Mesothelial cell of epicardium (in vitro differentiated cells): ENCODE data around the gene PRDM16. TPM values are rescaled to one million over a fixed set of nuclear protein-coding genes. Genes with fewer than 3 reads are reported as not detected.

Experiments
- DNase-seq, 2 experiments: peaks; one replicate each; pipeline ENCODE4 v3.0.0; 2021; ENCODE audit warnings: low spot score in 2 of 2; ENCODE audit not compliant: unreplicated experiment in 2 of 2
- H3K27ac Mint-ChIP-seq: 2 replicates; pipeline ENCODE4 v1.8.0; 2021; ENCODE audit warnings: mixed read lengths
- H3K27me3 Mint-ChIP-seq: 2 replicates; pipeline ENCODE4 v1.8.0; 2021; ENCODE audit warnings: low read depth, mixed read lengths
- H3K36me3 Mint-ChIP-seq: 2 replicates; pipeline ENCODE4 v1.8.0; 2021; ENCODE audit warnings: mixed read lengths
- H3K4me1 Mint-ChIP-seq: 2 replicates; pipeline ENCODE4 v1.8.0; 2021; ENCODE audit warnings: mixed read lengths
- H3K4me3 Mint-ChIP-seq: 2 replicates; pipeline ENCODE4 v1.8.0; 2021; ENCODE audit warnings: mild to moderate bottlenecking, moderate library complexity, mixed read lengths
- H3K9me3 Mint-ChIP-seq: 2 replicates; pipeline ENCODE4 v1.8.0; 2021; ENCODE audit warnings: mixed read lengths
- CTCF ChIP-seq: fragments of 200-600 bp; sonication (generic); IDR thresholded peaks from one replicate; pipeline ENCODE4 v1.5.0; 2021; ENCODE audit warnings: antibody characterized with exemption; ENCODE audit not compliant: unreplicated experiment
- total RNA-seq: library from RNA; stranded (reverse); gene quantifications from 3 replicates; pipeline ENCODE4 v1.2.1, GENCODE V29; 2021

PRDM16 gene
- total RNA-seq, 1 donor from 2014 or later: 1.4 TPM

GRCh38 chr1:3241236-3241550 lies 172.2 kb downstream of the PRDM16 start:
- no peaks in the 10 kb centered on the region for H3K9me3 Mint-ChIP-seq
- H3K36me3 Mint-ChIP-seq: no peaks in the 10 kb centered on the region
- H3K4me1 Mint-ChIP-seq: no peaks in the 10 kb centered on the region
- H3K27me3 Mint-ChIP-seq: peaks cover 43% of the 10 kb centered on the region
- TF ChIP-seq CTCF: no peak
- no peak for DNase-seq
- H3K27ac Mint-ChIP-seq: no peak overlapping the region
- H3K4me3 Mint-ChIP-seq: no peak overlapping the region

- Mint-ChIP-seq H3K27me3 (peaks cover 45% of the 10 kb centered on the region), H3K4me1 (no peaks in the 10 kb centered on the region), H3K27ac (no peak overlapping the region), H3K4me3 (no peak overlapping the region), H3K9me3 (no peaks in the 10 kb centered on the region), H3K36me3 (no peaks in the 10 kb centered on the region)
- TF ChIP-seq CTCF: no peak
- no peak for DNase-seq
These were observed 172.8 kb downstream of the PRDM16 start for GRCh38 chr1:3241673-3242407.

DNA sequence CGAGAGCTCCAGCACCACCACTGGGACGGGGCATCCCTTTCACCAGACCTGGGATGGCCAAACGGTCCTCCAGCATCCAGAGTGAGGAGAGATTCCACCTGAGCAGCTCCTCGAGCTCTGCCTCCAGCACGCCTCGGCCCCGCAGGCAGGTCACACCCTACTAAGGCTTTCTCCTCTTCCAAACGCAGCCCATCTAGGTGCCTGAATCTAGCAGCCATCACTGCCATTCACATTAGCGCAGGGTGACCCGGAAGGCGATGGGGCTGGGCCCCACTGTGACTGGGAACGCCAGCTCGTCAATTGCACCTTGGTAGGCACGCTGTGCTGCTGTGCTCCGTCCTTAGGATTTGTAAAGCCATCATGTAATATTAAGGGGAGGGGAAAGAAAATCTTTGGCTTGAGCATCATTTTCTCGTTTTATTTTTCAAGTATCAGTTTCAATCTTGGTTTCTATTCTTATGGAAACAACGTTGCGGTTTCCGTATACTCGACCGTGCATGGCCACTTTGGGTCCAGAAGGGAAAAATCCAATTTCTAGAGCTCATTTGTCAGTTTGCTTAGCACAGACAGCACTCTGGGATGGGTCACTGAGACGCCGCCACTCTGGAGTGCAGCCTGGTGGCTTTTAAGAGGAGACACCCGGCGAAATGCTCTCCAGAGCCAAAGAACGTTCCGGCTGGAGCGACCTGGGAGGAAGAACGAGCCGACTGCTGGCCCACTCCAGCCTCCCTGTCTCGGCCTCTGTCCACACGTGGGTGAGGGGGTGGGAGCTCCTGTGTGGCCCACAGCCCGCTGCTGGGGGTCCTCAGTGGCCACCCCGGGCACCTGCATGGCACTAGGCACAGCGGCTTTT lies 173.6 kb downstream of the PRDM16 start:
- Mint-ChIP-seq H3K27ac (no peak overlapping the region), H3K4me1 (peaks cover 3% of the 10 kb centered on the region), H3K27me3 (peaks cover 51% of the 10 kb centered on the region), H3K9me3 (no peaks in the 10 kb centered on the region), H3K4me3 (no peak overlapping the region), H3K36me3 (no peaks in the 10 kb centered on the region)
- no peak for DNase-seq
- TF ChIP-seq CTCF: no peak

GRCh38 chr1:3243304-3243703 lies 174.3 kb downstream of the PRDM16 start:
- Mint-ChIP-seq H3K4me1 (peaks cover 10% of the 10 kb centered on the region), H3K4me3 (no peak overlapping the region), H3K9me3 (no peaks in the 10 kb centered on the region), H3K27ac (no peak overlapping the region), H3K27me3 (peaks cover 58% of the 10 kb centered on the region), H3K36me3 (no peaks in the 10 kb centered on the region)
- DNase-seq: no peak
- TF ChIP-seq CTCF: no peak

GRCh38 chr1:3244025-3244926 lies 175.3 kb downstream of the PRDM16 start:
- peaks cover 68% of the 10 kb centered on the region for H3K27me3 Mint-ChIP-seq
- DNase-seq: no peak
- H3K36me3 Mint-ChIP-seq: no peaks in the 10 kb centered on the region
- TF ChIP-seq CTCF: no peak
- H3K27ac Mint-ChIP-seq: no peak overlapping the region
- no peaks in the 10 kb centered on the region for H3K9me3 Mint-ChIP-seq
- no peak overlapping the region for H3K4me3 Mint-ChIP-seq
- H3K4me1 Mint-ChIP-seq: peaks cover 14% of the 10 kb centered on the region
